ENCODE measurements around the gene PITPNM1. TPM values are rescaled to one million over a fixed set of nuclear protein-coding genes. Genes with fewer than 3 reads are reported as not detected.
A peak's percentile ranks its signal among the peaks of the same experiment; 100 is the strongest.

The PITPNM1 gene
- total RNA-seq, 1 donor from 2014 or later: 17.4 TPM

GRCh38 chr11:67449116-67449844, 55.9 kb downstream of the PITPNM1 start:
- DNase-seq (ENCODE audit: low read depth) (no peak), FAIRE-seq (no peak)
- no peak overlapping the region for H3K4me3 ChIP-seq (ENCODE audit: low read depth, low read length)
- no peaks in the 10 kb centered on the region for H3K27me3 ChIP-seq (ENCODE audit: control insufficient read depth, insufficient read depth, low read length)
- no peak for TF ChIP-seq CTCF (IDR thresholded peaks at IDR 0.05; ENCODE audit: insufficient read depth, low read length, severe bottlenecking)
- no peaks in the 10 kb centered on the region for H3K36me3 ChIP-seq (ENCODE audit: control insufficient read depth, insufficient read depth, low read length)

DNA sequence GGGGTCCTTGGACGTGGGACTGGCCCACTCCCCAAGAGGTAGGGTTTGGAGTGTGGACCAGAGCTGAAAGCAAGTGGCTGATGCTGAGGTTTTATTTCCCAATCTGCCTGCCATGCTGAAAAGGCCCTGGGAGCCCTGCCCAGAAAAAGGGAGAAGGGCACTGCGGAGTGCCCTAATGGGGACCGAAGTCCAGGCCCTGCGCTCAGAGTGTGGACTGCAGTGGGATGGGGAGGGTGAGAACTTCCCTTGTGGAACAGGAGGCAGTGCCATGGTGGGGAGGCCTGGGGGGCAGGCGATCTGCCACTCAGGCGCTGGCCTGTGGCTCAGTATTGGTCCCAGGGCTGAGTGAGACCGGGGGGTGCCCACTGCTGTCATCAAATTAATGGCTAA, 56.9 kb downstream of the PITPNM1 start:
- Histone ChIP-seq H3K27me3 (ENCODE audit: control insufficient read depth, insufficient read depth, low read length) (no peaks in the 10 kb centered on the region), H3K4me3 (ENCODE audit: low read depth, low read length) (no peak overlapping the region), H3K36me3 (ENCODE audit: control insufficient read depth, insufficient read depth, low read length) (no peaks in the 10 kb centered on the region)
- no peak for FAIRE-seq
- no peak for DNase-seq (ENCODE audit: low read depth)
- no peak for TF ChIP-seq CTCF (IDR thresholded peaks at IDR 0.05; ENCODE audit: insufficient read depth, low read length, severe bottlenecking)

- FAIRE-seq (no peak), DNase-seq (ENCODE audit: low read depth) (no peak)
- Histone ChIP-seq H3K27me3 (ENCODE audit: control insufficient read depth, insufficient read depth, low read length) (no peaks in the 10 kb centered on the region), H3K4me3 (ENCODE audit: low read depth, low read length) (no peak overlapping the region), H3K36me3 (ENCODE audit: control insufficient read depth, insufficient read depth, low read length) (peaks cover 9% of the 10 kb centered on the region)
- TF ChIP-seq CTCF (IDR thresholded peaks at IDR 0.05; ENCODE audit: insufficient read depth, low read length, severe bottlenecking): no peak
Measured at GRCh38 chr11:67445515-67445914, 59.6 kb downstream of the PITPNM1 start.

- DNase-seq (ENCODE audit: low read depth) (no peak), FAIRE-seq (no peak)
- TF ChIP-seq CTCF (IDR thresholded peaks at IDR 0.05; ENCODE audit: insufficient read depth, low read length, severe bottlenecking): no peak
- peaks cover 14% of the 10 kb centered on the region for H3K36me3 ChIP-seq (ENCODE audit: control insufficient read depth, insufficient read depth, low read length)
- H3K27me3 ChIP-seq (ENCODE audit: control insufficient read depth, insufficient read depth, low read length): no peaks in the 10 kb centered on the region
- peak overlapping the region; percentile 81 for H3K4me3 ChIP-seq (ENCODE audit: low read depth, low read length)
Measured at GRCh38 chr11:67442504-67443404, 62.4 kb downstream of the PITPNM1 start.

Other genes starting within 250 kb of the PITPNM1 start
- gene GRK2, start 238.9 kb downstream of the PITPNM1 start, total RNA-seq: 55.0 and 77.4 TPM in 2 replicates
- gene ANKRD13D, start 216.1 kb downstream of the PITPNM1 start, total RNA-seq: 22.4 and 42.8 TPM in 2 replicates
- 32.0 and 35.0 TPM in 2 replicates for gene SSH3, start 201.8 kb downstream of the PITPNM1 start, total RNA-seq
- 45.8 and 83.1 TPM in 2 replicates for gene POLD4, start 151.8 kb downstream of the PITPNM1 start, total RNA-seq
- 1.8 and 2.3 TPM in 2 replicates for gene CLCF1, start 131.8 kb downstream of the PITPNM1 start, total RNA-seq
- 8.7 and 10.8 TPM in 2 replicates for gene RAD9A, start 113.4 kb downstream of the PITPNM1 start, total RNA-seq
- gene PPP1CA, start 103.5 kb downstream of the PITPNM1 start, total RNA-seq: 209 and 225 TPM in 2 replicates
- not detected in 2 replicates for gene TBC1D10C, start 101.3 kb downstream of the PITPNM1 start, total RNA-seq
- under 0.01 TPM in 1 of 2 replicates, not detected in the other for gene CARNS1, start 89.7 kb downstream of the PITPNM1 start, total RNA-seq
- 62.9 and 98.6 TPM in 2 replicates for gene RPS6KB2, start 76.9 kb downstream of the PITPNM1 start, total RNA-seq
- gene PTPRCAP, start 67.7 kb downstream of the PITPNM1 start, total RNA-seq: 0.26 and 0.51 TPM in 2 replicates
- gene CORO1B, start 61.9 kb downstream of the PITPNM1 start, total RNA-seq: 105 and 133 TPM in 2 replicates
- not detected in 2 replicates for gene GPR152, start 52.6 kb downstream of the PITPNM1 start, total RNA-seq
- not detected in 2 replicates for gene CABP4, start 50.0 kb downstream of the PITPNM1 start, total RNA-seq
- gene TMEM134, start 36.1 kb downstream of the PITPNM1 start, total RNA-seq: 38.2 and 48.9 TPM in 2 replicates
- gene AIP, start 22.3 kb downstream of the PITPNM1 start, total RNA-seq: 51.6 and 85.3 TPM in 2 replicates
- 19.0 and 21.6 TPM in 2 replicates for gene CDK2AP2, start 2.8 kb upstream of the PITPNM1 start, total RNA-seq
- gene CABP2, start 18.1 kb upstream of the PITPNM1 start, total RNA-seq: not detected in 2 replicates
- 1,931 and 3,840 TPM in 2 replicates for gene GSTP1, start 78.4 kb upstream of the PITPNM1 start, total RNA-seq
- 242 and 252 TPM in 2 replicates for gene NDUFV1, start 101.6 kb upstream of the PITPNM1 start, total RNA-seq
- 14.2 and 22.3 TPM in 2 replicates for gene NUDT8, start 124.6 kb upstream of the PITPNM1 start, total RNA-seq
- gene TBX10, start 134.4 kb upstream of the PITPNM1 start, total RNA-seq: not detected in 2 replicates
- gene ACY3, start 145.4 kb upstream of the PITPNM1 start, total RNA-seq: not detected in 2 replicates
- gene ALDH3B2, start 169.3 kb upstream of the PITPNM1 start, total RNA-seq: 17.9 and 73.4 TPM in 2 replicates

All from bronchial epithelial cell (primary cell).